ENCODE data around the gene AFAP1.

GRCh38 chr4:7760228-7760627 lies 179.4 kb downstream of the AFAP1 start:
- no peak for TF ChIP-seq CTCF (IDR thresholded peaks at IDR 0.05)
- no peak for TF ChIP-seq POLR2A (IDR thresholded peaks at IDR 0.05)
